H9 (cell line): ENCODE data around the gene TRMT11. TPM values are rescaled to one million over a fixed set of nuclear protein-coding genes. Genes with fewer than 3 reads are reported as not detected.

Experiments
- DNase-seq: peaks from one replicate; pipeline ENCODE4 v3.0.0-alpha.2; 2017
- H2AFZ ChIP-seq: one replicate; pipeline ENCODE4 v1.6.1; 2013; ENCODE audit warnings: mild to moderate bottlenecking, low read length, control low read depth, moderate library complexity
- H2AK5ac ChIP-seq: 2 replicates; pipeline ENCODE4 v1.6.1; 2013; ENCODE audit warnings: low read length, control low read depth, mixed read lengths; ENCODE audit not compliant: insufficient read length
- H2BK120ac ChIP-seq: one replicate; pipeline ENCODE4 v1.6.1; 2013; ENCODE audit warnings: low read depth, mild to moderate bottlenecking, low read length, control low read depth, inconsistent platforms; ENCODE audit not compliant: poor library complexity, severe bottlenecking
- H2BK12ac ChIP-seq: 2 replicates; pipeline ENCODE4 v1.6.1; 2013; ENCODE audit warnings: low read length, control low read depth, mixed read lengths, low read depth; ENCODE audit not compliant: insufficient read length
- H2BK15ac ChIP-seq: 2 replicates; pipeline ENCODE4 v1.6.1; 2013; ENCODE audit warnings: low read depth, low read length, control low read depth
- H2BK20ac ChIP-seq: one replicate; pipeline ENCODE4 v1.6.1; 2013; ENCODE audit warnings: low read depth, mild to moderate bottlenecking, low read length, control low read depth, inconsistent platforms; ENCODE audit not compliant: poor library complexity, severe bottlenecking
- H2BK5ac ChIP-seq: 2 replicates; pipeline ENCODE4 v1.6.1; 2013; ENCODE audit warnings: low read length, control low read depth, mixed read lengths; ENCODE audit not compliant: insufficient read length
- H3K14ac ChIP-seq: 2 replicates; pipeline ENCODE4 v1.6.1; 2013; ENCODE audit warnings: low read length, control low read depth; ENCODE audit not compliant: insufficient read depth
- H3K18ac ChIP-seq: 2 replicates; pipeline ENCODE4 v1.6.1; 2013; ENCODE audit warnings: low read depth, mild to moderate bottlenecking, mixed read lengths, low read length, control low read depth; ENCODE audit not compliant: insufficient read length
- H3K23ac ChIP-seq: 2 replicates; pipeline ENCODE4 v1.6.1; 2013; ENCODE audit warnings: low read length, control low read depth, mixed read lengths, low read depth; ENCODE audit not compliant: insufficient read length
- H3K23me2 ChIP-seq: 2 replicates; pipeline ENCODE4 v1.6.1; 2013; ENCODE audit warnings: low read depth, mild to moderate bottlenecking, mixed read lengths, low read length, control low read depth; ENCODE audit not compliant: insufficient read length, poor library complexity, severe bottlenecking
- H3K27ac ChIP-seq: 2 replicates; pipeline ENCODE4 v1.5.1; 2013; ENCODE audit warnings: low read length, control low read depth, mixed read lengths, low read depth; ENCODE audit not compliant: insufficient read length
- H3K27me3 ChIP-seq: 2 replicates; pipeline ENCODE4 v1.6.1; 2013; ENCODE audit warnings: low read length, control low read depth, inconsistent platforms; ENCODE audit not compliant: insufficient read depth
- H3K4ac ChIP-seq: 2 replicates; pipeline ENCODE4 v1.6.1; 2013; ENCODE audit warnings: low read depth, mild to moderate bottlenecking, control low read depth, inconsistent platforms, low read length, moderate library complexity
- H3K4me1 ChIP-seq: 2 replicates; pipeline ENCODE4 v1.6.1; 2013; ENCODE audit warnings: low read length, control low read depth, inconsistent platforms; ENCODE audit not compliant: insufficient read depth
- H3K4me2 ChIP-seq: 2 replicates; pipeline ENCODE4 v1.6.1; 2013; ENCODE audit warnings: low read length, control low read depth, mixed read lengths; ENCODE audit not compliant: insufficient read length, insufficient read depth
- H3K56ac ChIP-seq: 2 replicates; pipeline ENCODE4 v1.6.1; 2013; ENCODE audit warnings: low read depth, mild to moderate bottlenecking, mixed read lengths, low read length, control low read depth; ENCODE audit not compliant: insufficient read length
- H3K79me1 ChIP-seq: 2 replicates; pipeline ENCODE4 v1.6.1; 2013; ENCODE audit warnings: low read depth, mild to moderate bottlenecking, moderate library complexity, low read length, control low read depth, inconsistent platforms; ENCODE audit not compliant: insufficient read depth, poor library complexity, severe bottlenecking
- H3K79me2 ChIP-seq: 2 replicates; pipeline ENCODE4 v1.6.1; 2013; ENCODE audit warnings: low read length, control low read depth, inconsistent platforms; ENCODE audit not compliant: insufficient read depth
- H3K9ac ChIP-seq: 2 replicates; pipeline ENCODE4 v1.6.1; 2013; ENCODE audit warnings: low read length, control low read depth, mixed read lengths; ENCODE audit not compliant: insufficient read length; ENCODE audit errors: extremely low read depth
- H3K9me3 ChIP-seq: one replicate; pipeline ENCODE4 v1.6.1; 2013; ENCODE audit warnings: low read depth, low read length, inconsistent platforms; ENCODE audit not compliant: control insufficient read depth
- H3T11ph ChIP-seq: one replicate; pipeline ENCODE4 v1.6.1; 2013; ENCODE audit warnings: mild to moderate bottlenecking, low read length, control low read depth, inconsistent platforms
- H4K20me1 ChIP-seq: one replicate; pipeline ENCODE4 v1.6.1; 2013; ENCODE audit not compliant: control insufficient read depth, insufficient read length, insufficient read depth
- H4K5ac ChIP-seq: 2 replicates; pipeline ENCODE4 v1.6.1; 2013; ENCODE audit warnings: low read depth, mild to moderate bottlenecking, mixed read lengths, low read length, control low read depth; ENCODE audit not compliant: insufficient read length
- H4K8ac ChIP-seq: replicated peaks from 2 replicates; pipeline ENCODE4 v1.6.1; 2013; ENCODE audit warnings: low read length, control low read depth, mixed read lengths, low read depth; ENCODE audit not compliant: insufficient read length
- H4K91ac ChIP-seq: 2 replicates; pipeline ENCODE4 v1.6.1; 2013; ENCODE audit warnings: low read depth, mild to moderate bottlenecking, moderate library complexity, mixed read lengths, low read length, control low read depth; ENCODE audit not compliant: insufficient read length
- H3K27ac Mint-ChIP-seq, 3 experiments: 2 replicates in 2 of 3; 3 replicates in 1 of 3; pipeline ENCODE4 v1.8.0; 2020 to 2021; ENCODE audit warnings: mixed read lengths in 3 of 3, mild to moderate bottlenecking in 1 of 3, moderate library complexity in 1 of 3
- H3K27me3 Mint-ChIP-seq: 2 replicates; pipeline ENCODE4 v1.8.0; 2021; ENCODE audit warnings: low read depth, mild to moderate bottlenecking, moderate library complexity, mixed read lengths
- H3K36me3 Mint-ChIP-seq, 3 experiments: 2 replicates in 2 of 3; 3 replicates in 1 of 3; pipeline ENCODE4 v1.8.0; 2020 to 2021; ENCODE audit warnings: low read depth in 3 of 3, mixed read lengths in 3 of 3; ENCODE audit not compliant: insufficient read depth in 1 of 3
- H3K4me1 Mint-ChIP-seq, 2 experiments: 2 replicates each; pipeline ENCODE4 v1.8.0; 2020; ENCODE audit warnings: mixed read lengths in 2 of 2
- H3K4me3 Mint-ChIP-seq, 2 experiments: 2 replicates in 1 of 2; 3 replicates in 1 of 2; pipeline ENCODE4 v1.8.0; 2020 to 2021; ENCODE audit warnings: mild to moderate bottlenecking in 2 of 2, mixed read lengths in 2 of 2, moderate library complexity in 1 of 2
- H3K9me3 Mint-ChIP-seq, 2 experiments: 2 replicates in 1 of 2; 3 replicates in 1 of 2; pipeline ENCODE4 v1.8.0; 2020; ENCODE audit warnings: mild to moderate bottlenecking in 2 of 2, mixed read lengths in 2 of 2, moderate library complexity in 1 of 2
- CTCF ChIP-seq: fragments of 200-600 bp; sonication (generic); conservative IDR thresholded peaks from 3 replicates; pipeline ENCODE4 v1.8.0; 2021; ENCODE audit warnings: antibody characterized with exemption, mild to moderate bottlenecking
- WGBS: extraction: QIAGEN DNeasy Blood & Tissue Kit; methylation state at CpG from one replicate; pipeline ENCODE4 v1.1.7; 2013; ENCODE audit warnings: missing lambda C conversion rate, low lambda C conversion rate, mixed read lengths; ENCODE audit not compliant: insufficient read length; ENCODE audit errors: extremely low coverage; 5-methylcytosine and 5-hydroxymethylcytosine counted together
- long read RNA-seq: library from polyadenylated mRNA; unstranded; transcript quantifications from one replicate; pipeline ENCODE4 v2.0.0, GENCODE V29; 2020
- total RNA-seq: library from RNA; stranded (reverse); gene quantifications from 2 replicates; pipeline ENCODE4 v1.2.1, GENCODE V29; 2021

The TRMT11 gene
- total RNA-seq: 26.9 and 31.1 TPM in 2 replicates
- long read RNA-seq, transcript TRMT11-201 (13 exons, 1,565 nt): major isoform, 113 of 186 reads
- long read RNA-seq, partial matches to known transcripts: 7 of 186 reads
- long read RNA-seq, other reads (novel, unspliced or antisense): 62 of 186 reads

GRCh38 chr6:125986301-125987025 lies at the start of gene TRMT11:
TSS of gene TRMT11 (plus strand) at chr6:125986540. CDS start at chr6:125986551, 11 bp downstream.
- no peak within 1 kb of the TSS for H3K23ac ChIP-seq
- Mint-ChIP-seq H3K27ac (peak within 1 kb of the TSS in 1 of 3 experiments; percentile 81; a peak in 3 of 7 replicates), H3K27me3 (no peaks in the 10 kb centered on the region), H3K4me1 (peaks cover 0 to 15% of the 10 kb centered on the region in 2 experiments), H3K36me3 (no peaks in the 10 kb centered on the region), H3K4me3 (peak within 1 kb of the TSS in 1 of 2 experiments; percentile 57; a peak in 2 of 5 replicates), H3K9me3 (no peaks in the 10 kb centered on the region)
- peak within 1 kb of the TSS; percentile 61 for H3K27ac ChIP-seq
- peaks cover 6% of the 10 kb centered on the region; the same call in 1 of the 2 replicates for H3K4me1 ChIP-seq
- peak within 1 kb of the TSS; percentile 91 for H3K4me2 ChIP-seq
- H3K9me3 ChIP-seq: no peaks in the 10 kb centered on the region
- H2BK5ac ChIP-seq: no peak within 1 kb of the TSS
- H3T11ph ChIP-seq: no peak within 1 kb of the TSS
- H3K4ac ChIP-seq: no peak within 1 kb of the TSS
- H3K56ac ChIP-seq: peak within 1 kb of the TSS; percentile 31
- no peak within 1 kb of the TSS for H2BK12ac ChIP-seq
- H3K14ac ChIP-seq: peak within 1 kb of the TSS; percentile 96
- no peaks in the 10 kb centered on the region for H3K79me1 ChIP-seq
- H3K18ac ChIP-seq: peak within 1 kb of the TSS; percentile 94
- H2BK120ac ChIP-seq: no peak within 1 kb of the TSS
- no CpG with 5 or more reads among the region's 52 CpGs for WGBS
- DNase-seq: peak; percentile 96
- no peak within 1 kb of the TSS for H2BK20ac ChIP-seq
- peak within 1 kb of the TSS; percentile 34 for H2AFZ ChIP-seq
- no peak within 1 kb of the TSS for H4K8ac ChIP-seq
- H2BK15ac ChIP-seq: no peak within 1 kb of the TSS
- H3K23me2 ChIP-seq: peaks cover 6% of the 10 kb centered on the region
- TF ChIP-seq CTCF: no peak; the same call in 2 of the 3 replicates
- H4K20me1 ChIP-seq: no peaks in the 10 kb centered on the region
- H2AK5ac ChIP-seq: no peak within 1 kb of the TSS
- peak within 1 kb of the TSS; percentile 53 for H4K5ac ChIP-seq
- peak within 1 kb of the TSS; percentile 92 for H3K9ac ChIP-seq
- H3K79me2 ChIP-seq: peaks cover 21% of the 10 kb centered on the region; the same call in 1 of the 2 replicates
- H4K91ac ChIP-seq: no peak within 1 kb of the TSS
- no peaks in the 10 kb centered on the region for H3K27me3 ChIP-seq
